Astrocyte (in vitro differentiated cells and primary cell): Measurements from ENCODE around the gene UQCC2. TPM values are rescaled to one million over a fixed set of nuclear protein-coding genes. Genes with fewer than 3 reads are reported as not detected.

ENCODE experiments used
- DNase-seq: peaks from one replicate; pipeline ENCODE4 v3.0.0-alpha.2; 2010; ENCODE audit warnings: low read depth
- FAIRE-seq: peaks from 2 replicates; lab custom pipeline; 2011; peaks lifted over from hg19 to GRCh38; lab: Jason Lieb, UNC
- H2AFZ ChIP-seq: 2 replicates; pipeline ENCODE4 v1.6.0; 2012; ENCODE audit warnings: low read depth, low read length, inconsistent platforms
- H3K27ac ChIP-seq: 2 replicates; pipeline ENCODE4 v1.5.1; 2011; ENCODE audit warnings: low read depth, low read length, inconsistent platforms
- H3K27me3 ChIP-seq: 2 replicates; pipeline ENCODE4 v1.6.0; 2011; ENCODE audit warnings: low read length, inconsistent platforms; ENCODE audit not compliant: insufficient read depth
- H3K36me3 ChIP-seq: 2 replicates; pipeline ENCODE4 v1.5.1; 2011; ENCODE audit warnings: low read length, inconsistent platforms; ENCODE audit not compliant: insufficient read depth
- H3K4me1 ChIP-seq: 2 replicates; pipeline ENCODE4 v1.5.1; 2011; ENCODE audit warnings: low read length, inconsistent platforms; ENCODE audit not compliant: insufficient read depth
- H3K4me2 ChIP-seq: 2 replicates; pipeline ENCODE4 v1.6.0; 2012; ENCODE audit warnings: low read length, inconsistent platforms
- H3K4me3 ChIP-seq: 2 replicates; pipeline ENCODE4 v1.5.1; 2011; ENCODE audit warnings: low read depth, mild to moderate bottlenecking, low read length, inconsistent platforms; ENCODE audit not compliant: insufficient read depth
- H3K79me2 ChIP-seq: 2 replicates; pipeline ENCODE4 v1.6.0; 2012; ENCODE audit warnings: mild to moderate bottlenecking, low read length, inconsistent platforms; ENCODE audit not compliant: insufficient read depth
- H3K9ac ChIP-seq: 2 replicates; pipeline ENCODE4 v1.6.0; 2012; ENCODE audit warnings: mild to moderate bottlenecking, low read length, inconsistent platforms
- H3K9me3 ChIP-seq: 2 replicates; pipeline ENCODE4 v1.5.1; 2012; ENCODE audit warnings: low read depth, mild to moderate bottlenecking, low read length, inconsistent platforms; ENCODE audit not compliant: insufficient read depth
- H4K20me1 ChIP-seq: 2 replicates; pipeline ENCODE4 v1.6.0; 2012; ENCODE audit warnings: low read length, inconsistent platforms; ENCODE audit not compliant: insufficient read depth
- H3K27ac Mint-ChIP-seq: one replicate; pipeline ENCODE4 v1.8.0; 2021; ENCODE audit warnings: mild to moderate bottlenecking, mixed read lengths; ENCODE audit not compliant: unreplicated experiment
- H3K27me3 Mint-ChIP-seq: one replicate; pipeline ENCODE4 v1.8.0; 2021; ENCODE audit warnings: low read depth, mixed read lengths; ENCODE audit not compliant: unreplicated experiment
- H3K36me3 Mint-ChIP-seq: one replicate; pipeline ENCODE4 v1.8.0; 2021; ENCODE audit warnings: low read depth, mixed read lengths; ENCODE audit not compliant: unreplicated experiment
- H3K4me1 Mint-ChIP-seq: one replicate; pipeline ENCODE4 v1.8.0; 2021; ENCODE audit warnings: low read depth, mixed read lengths; ENCODE audit not compliant: unreplicated experiment
- H3K4me3 Mint-ChIP-seq: one replicate; pipeline ENCODE4 v1.8.0; 2021; ENCODE audit warnings: mild to moderate bottlenecking, moderate library complexity, mixed read lengths; ENCODE audit not compliant: unreplicated experiment
- H3K9me3 Mint-ChIP-seq: one replicate; pipeline ENCODE4 v1.8.0; 2021; ENCODE audit warnings: mild to moderate bottlenecking, mixed read lengths; ENCODE audit not compliant: unreplicated experiment
- EZH2 ChIP-seq: IDR thresholded peaks from 2 replicates; pipeline ENCODE4 v1.6.1; 2012; ENCODE audit warnings: mild to moderate bottlenecking, low read length, inconsistent platforms; ENCODE audit not compliant: insufficient read depth
- total RNA-seq: library from RNA; stranded (reverse); gene quantifications from 2 replicates; pipeline ENCODE4 v1.2.1, GENCODE V29; 2021
- TF ChIP-seq, protein P1 (sequence below): IDR thresholded peaks from 2 replicates; pipeline ENCODE4 v1.5.1; 2011; ENCODE audit warnings: low read depth, mild to moderate bottlenecking, inconsistent platforms, low read length, moderate library complexity; ENCODE audit not compliant: insufficient read depth

Gene UQCC2
- total RNA-seq, 1 donor from 2014 or later, result 70.2 TPM

- no peak overlapping the region for H3K4me2 ChIP-seq
- DNase-seq (no peak), FAIRE-seq (no peak)
- no peak overlapping the region for H2AFZ ChIP-seq
- Mint-ChIP-seq H3K27me3 (peaks cover 3% of the 10 kb centered on the region), H3K27ac (no peak overlapping the region), H3K4me1 (peaks cover 8% of the 10 kb centered on the region), H3K36me3 (peaks cover 7% of the 10 kb centered on the region), H3K9me3 (no peaks in the 10 kb centered on the region), H3K4me3 (peak overlapping the region; percentile 57)
- H3K27ac ChIP-seq, result no peak overlapping the region
- no peaks in the 10 kb centered on the region for H3K4me1 ChIP-seq
- no peak overlapping the region for H3K4me3 ChIP-seq
- no peaks in the 10 kb centered on the region for H4K20me1 ChIP-seq
- TF ChIP-seq EZH2, result no peak
- TF ChIP-seq, protein P1, sequence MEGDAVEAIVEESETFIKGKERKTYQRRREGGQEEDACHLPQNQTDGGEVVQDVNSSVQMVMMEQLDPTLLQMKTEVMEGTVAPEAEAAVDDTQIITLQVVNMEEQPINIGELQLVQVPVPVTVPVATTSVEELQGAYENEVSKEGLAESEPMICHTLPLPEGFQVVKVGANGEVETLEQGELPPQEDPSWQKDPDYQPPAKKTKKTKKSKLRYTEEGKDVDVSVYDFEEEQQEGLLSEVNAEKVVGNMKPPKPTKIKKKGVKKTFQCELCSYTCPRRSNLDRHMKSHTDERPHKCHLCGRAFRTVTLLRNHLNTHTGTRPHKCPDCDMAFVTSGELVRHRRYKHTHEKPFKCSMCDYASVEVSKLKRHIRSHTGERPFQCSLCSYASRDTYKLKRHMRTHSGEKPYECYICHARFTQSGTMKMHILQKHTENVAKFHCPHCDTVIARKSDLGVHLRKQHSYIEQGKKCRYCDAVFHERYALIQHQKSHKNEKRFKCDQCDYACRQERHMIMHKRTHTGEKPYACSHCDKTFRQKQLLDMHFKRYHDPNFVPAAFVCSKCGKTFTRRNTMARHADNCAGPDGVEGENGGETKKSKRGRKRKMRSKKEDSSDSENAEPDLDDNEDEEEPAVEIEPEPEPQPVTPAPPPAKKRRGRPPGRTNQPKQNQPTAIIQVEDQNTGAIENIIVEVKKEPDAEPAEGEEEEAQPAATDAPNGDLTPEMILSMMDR, result no peak
- H3K27me3 ChIP-seq, result no peaks in the 10 kb centered on the region
- H3K9ac ChIP-seq, result no peak overlapping the region
- no peaks in the 10 kb centered on the region for H3K36me3 ChIP-seq
- no peaks in the 10 kb centered on the region for H3K9me3 ChIP-seq
- no peaks in the 10 kb centered on the region for H3K79me2 ChIP-seq
Measured at GRCh38 chr6:33654831-33655554, 56.5 kb downstream of the UQCC2 start.

DNA sequence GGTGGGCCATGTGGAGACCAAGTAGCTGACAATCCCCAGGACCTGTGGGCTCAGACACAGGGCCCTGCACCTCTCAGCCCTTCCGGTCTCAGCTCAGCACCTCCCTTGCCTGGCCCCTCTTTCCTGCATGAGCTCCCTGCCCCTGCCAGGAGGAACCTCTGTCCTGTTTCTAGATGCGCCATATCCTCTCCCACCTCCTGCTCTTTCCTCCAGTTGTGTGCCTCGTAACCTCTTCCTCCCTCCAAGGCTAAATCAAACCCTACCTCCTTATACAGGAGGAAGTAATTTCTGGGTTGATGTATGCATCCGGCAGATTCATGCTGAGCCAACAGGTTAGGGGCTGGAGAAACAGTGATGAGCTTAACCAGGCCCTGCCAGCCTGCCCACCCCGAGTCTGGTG, 59.5 kb downstream of the UQCC2 start:
- H3K9ac ChIP-seq, result no peak overlapping the region
- H3K9me3 ChIP-seq, result no peaks in the 10 kb centered on the region
- no peaks in the 10 kb centered on the region for H3K4me1 ChIP-seq
- DNase-seq (no peak), FAIRE-seq (no peak)
- no peak overlapping the region for H2AFZ ChIP-seq
- no peaks in the 10 kb centered on the region for H4K20me1 ChIP-seq
- Mint-ChIP-seq H3K27ac (no peak overlapping the region), H3K36me3 (peaks cover 4% of the 10 kb centered on the region), H3K9me3 (no peaks in the 10 kb centered on the region), H3K4me3 (no peak overlapping the region), H3K27me3 (peaks cover 3% of the 10 kb centered on the region), H3K4me1 (peaks cover 8% of the 10 kb centered on the region)
- TF ChIP-seq, protein P1, result no peak
- no peak for TF ChIP-seq EZH2
- H3K4me2 ChIP-seq, result no peak overlapping the region
- H3K36me3 ChIP-seq, result no peaks in the 10 kb centered on the region
- no peak overlapping the region for H3K4me3 ChIP-seq
- no peak overlapping the region for H3K27ac ChIP-seq
- no peaks in the 10 kb centered on the region for H3K27me3 ChIP-seq
- no peaks in the 10 kb centered on the region for H3K79me2 ChIP-seq

DNA sequence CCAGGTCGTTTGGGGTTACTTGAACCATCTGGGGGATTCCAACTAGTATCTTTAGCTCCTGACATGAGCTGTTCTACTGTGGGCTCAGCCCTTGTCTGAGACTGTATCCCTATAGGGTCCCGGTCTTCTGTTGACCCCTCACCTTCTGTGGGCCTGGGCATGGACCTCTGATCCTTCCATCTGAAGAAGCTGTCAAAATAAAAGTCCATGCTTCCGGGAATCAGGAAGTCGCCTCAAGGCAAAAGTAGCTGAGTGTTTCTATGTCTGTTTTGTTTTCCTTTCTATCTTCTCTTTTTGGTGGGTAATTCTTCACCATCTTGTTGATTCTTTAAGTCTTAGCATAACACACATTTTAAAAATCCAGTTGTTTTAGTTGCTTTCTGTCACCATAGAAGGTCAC, 60.1 kb downstream of the UQCC2 start:
- Mint-ChIP-seq H3K4me3 (no peak overlapping the region), H3K4me1 (peaks cover 2% of the 10 kb centered on the region), H3K27ac (no peak overlapping the region), H3K27me3 (peaks cover 3% of the 10 kb centered on the region), H3K36me3 (peaks cover 4% of the 10 kb centered on the region), H3K9me3 (no peaks in the 10 kb centered on the region)
- H3K9ac ChIP-seq, result no peak overlapping the region
- H3K79me2 ChIP-seq, result no peaks in the 10 kb centered on the region
- no peak overlapping the region for H3K4me2 ChIP-seq
- H3K27me3 ChIP-seq, result no peaks in the 10 kb centered on the region
- H3K9me3 ChIP-seq, result no peaks in the 10 kb centered on the region
- no peaks in the 10 kb centered on the region for H3K36me3 ChIP-seq
- no peak overlapping the region for H3K27ac ChIP-seq
- no peak for DNase-seq
- H3K4me3 ChIP-seq, result no peak overlapping the region
- TF ChIP-seq, protein P1, result no peak
- no peak for TF ChIP-seq EZH2
- FAIRE-seq, result no peak
- no peak overlapping the region for H2AFZ ChIP-seq
- H3K4me1 ChIP-seq, result no peaks in the 10 kb centered on the region
- no peaks in the 10 kb centered on the region for H4K20me1 ChIP-seq
